ENCODE results near the gene DCTN1.

The DCTN1 gene

DNA sequence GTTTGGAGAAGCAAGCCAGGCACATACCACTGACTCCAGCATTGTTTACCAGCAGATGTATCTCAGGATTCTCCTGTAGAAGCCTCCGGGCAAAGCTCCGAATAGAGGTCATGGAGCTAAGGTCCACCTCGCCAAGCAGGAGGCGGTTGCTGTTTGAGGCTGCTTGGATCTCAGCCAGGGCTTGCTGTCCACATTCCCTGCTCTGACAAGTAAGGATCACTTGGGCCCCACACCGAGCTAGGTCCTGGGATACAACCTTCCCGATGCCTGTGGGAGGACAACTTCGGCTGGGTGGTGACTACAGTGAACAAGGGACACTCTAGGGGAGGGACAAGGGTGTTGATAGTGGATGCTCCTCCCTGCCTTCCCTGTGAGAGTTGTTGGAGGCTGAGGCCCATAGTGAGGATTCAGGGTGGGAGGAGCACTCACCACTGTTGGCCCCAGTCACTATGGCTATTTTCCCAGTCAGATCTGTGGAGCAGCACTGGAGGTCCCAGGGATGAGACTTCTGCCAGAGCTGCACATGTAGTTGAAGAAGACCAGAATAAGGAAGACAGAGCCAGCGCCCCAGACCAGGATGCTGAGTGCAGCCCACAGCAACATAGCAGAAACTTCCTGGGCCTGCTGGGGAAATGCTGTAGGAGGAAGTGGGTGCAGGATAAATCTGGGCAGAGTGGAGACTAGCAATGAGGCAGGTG is 33.0 kb upstream of the DCTN1 start:
- DNase-seq: no peak

DNA sequence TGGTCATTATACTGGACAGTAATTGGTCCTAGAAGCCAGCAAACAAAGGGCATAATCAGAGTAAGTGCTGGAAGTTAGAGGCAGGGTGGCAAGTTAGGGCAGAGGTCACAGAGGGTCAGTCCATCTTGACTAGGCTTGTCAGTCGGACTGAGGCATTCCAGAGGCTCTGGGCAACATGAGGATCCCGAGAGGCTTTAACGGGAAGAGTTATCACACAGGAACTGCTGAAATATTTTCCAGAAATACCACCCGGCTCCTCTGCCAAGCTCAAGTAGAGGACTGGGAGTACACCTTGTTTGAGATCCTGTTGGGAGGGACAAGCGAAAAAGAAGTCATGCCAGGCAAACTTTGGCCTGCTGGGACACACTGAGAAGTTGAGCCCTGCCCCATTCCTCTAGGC is 27.6 kb upstream of the DCTN1 start:
- no peak for DNase-seq

DNA sequence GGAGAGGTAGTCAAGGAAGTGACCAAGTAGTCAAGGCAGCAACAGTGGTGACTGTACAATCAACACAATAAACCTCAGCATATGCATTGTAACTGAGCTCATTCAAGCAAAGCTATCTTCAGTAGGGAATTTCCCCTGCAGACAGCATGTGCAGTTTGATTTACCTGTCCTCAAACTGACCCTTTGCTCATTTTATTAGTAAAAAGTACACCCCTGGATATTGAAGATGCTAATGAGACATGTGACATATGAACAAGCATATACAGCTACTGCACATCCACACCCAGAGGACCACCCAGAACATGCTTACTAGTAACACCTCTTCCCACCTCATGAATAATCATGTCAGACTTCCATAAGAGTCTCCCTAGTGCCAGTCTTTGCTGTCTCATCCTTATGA is 25.9 kb upstream of the DCTN1 start:
- no peak for DNase-seq

DNA sequence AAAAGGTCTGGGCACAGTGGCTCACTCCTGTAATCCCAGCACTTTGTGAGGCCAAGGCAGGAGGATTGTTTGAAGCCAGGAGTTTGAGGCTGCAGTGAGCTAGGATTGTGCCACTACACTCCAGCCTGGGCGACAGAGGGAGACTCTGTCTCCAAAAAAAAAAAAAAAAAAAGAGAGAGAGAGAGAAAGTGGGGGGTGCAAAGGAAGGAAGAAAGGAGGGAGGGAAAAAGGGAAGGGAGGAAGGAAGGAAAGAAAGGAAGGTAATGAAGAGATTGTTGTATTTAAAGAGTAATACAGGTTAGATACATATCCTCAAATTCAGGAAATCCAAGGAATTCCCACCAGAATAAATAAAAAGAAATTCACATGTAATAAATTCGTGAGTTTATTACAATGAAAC is 21.8 kb upstream of the DCTN1 start:
- DNase-seq: no peak

DNA sequence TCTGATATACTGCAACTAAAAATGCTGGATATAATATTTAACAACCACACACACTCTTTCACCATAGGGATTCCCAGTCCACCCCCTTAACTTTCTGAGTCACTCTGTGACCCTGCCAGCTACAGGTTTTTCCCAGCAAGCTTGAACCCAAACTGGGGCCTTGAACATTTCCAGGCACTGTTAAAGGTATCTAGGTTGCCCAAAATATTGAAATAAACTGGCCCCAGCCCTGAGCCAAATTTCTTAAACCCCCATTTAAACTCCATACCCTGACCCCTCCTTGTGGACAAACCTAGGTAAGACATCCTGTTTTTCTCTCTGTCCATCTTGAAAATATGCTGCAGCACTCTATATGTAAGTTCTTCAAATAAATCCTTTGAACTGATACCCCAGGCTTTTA is 19.7 kb upstream of the DCTN1 start:
- DNase-seq: no peak

DNA sequence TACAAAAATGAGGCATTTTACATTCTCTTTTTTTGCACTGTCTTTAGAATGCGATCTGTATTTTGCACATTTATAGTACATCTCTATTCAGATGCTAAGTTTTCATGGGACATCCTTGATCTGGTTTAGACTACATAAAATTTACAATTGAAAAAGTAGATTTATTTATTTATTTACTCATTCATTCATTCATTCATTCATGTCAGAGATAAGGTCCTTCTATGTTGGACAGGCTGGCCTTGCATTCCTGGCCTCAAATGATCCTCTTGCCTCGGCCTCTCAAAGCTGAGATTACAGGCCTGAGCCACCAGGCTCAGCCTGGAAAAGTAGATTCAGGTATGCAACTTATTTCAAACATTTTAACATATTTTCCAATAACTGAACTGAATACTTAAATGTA is 16.0 kb upstream of the DCTN1 start:
- DNase-seq: no peak

DNA sequence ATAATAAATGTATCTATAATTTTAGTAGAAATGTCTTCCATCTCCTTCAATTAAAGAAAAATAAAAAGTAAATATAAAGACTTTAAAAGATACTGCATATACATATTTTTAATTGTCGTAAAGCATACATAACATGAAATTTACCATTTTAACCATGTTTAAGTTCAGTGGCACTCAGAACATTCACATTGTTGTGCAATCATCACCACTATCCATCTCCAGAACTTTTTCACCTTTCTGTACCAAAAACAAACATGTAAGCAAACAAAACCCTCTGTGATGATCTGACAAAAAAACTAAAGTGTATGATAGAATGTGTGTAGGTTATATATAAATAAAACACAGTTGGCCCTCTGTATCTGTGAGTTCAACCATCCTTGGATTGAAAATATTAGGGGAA is 13.4 kb upstream of the DCTN1 start:
- no peak for DNase-seq

DNA sequence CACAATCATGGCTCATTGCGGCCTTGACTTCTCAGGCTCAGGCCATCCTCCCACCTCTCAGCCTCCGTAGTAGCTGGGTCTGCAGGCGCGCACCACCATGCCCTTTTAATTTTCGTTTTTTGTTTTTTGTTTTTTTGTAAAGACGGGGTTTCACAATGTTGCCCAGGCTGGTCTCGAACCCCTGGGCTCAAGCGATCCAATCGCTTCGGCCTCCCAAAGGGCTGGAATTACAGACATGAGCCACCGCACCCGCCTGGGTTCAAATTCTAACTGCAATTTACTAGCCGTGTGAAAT is 12.3 kb upstream of the DCTN1 start:
- DNase-seq: no peak

DNA sequence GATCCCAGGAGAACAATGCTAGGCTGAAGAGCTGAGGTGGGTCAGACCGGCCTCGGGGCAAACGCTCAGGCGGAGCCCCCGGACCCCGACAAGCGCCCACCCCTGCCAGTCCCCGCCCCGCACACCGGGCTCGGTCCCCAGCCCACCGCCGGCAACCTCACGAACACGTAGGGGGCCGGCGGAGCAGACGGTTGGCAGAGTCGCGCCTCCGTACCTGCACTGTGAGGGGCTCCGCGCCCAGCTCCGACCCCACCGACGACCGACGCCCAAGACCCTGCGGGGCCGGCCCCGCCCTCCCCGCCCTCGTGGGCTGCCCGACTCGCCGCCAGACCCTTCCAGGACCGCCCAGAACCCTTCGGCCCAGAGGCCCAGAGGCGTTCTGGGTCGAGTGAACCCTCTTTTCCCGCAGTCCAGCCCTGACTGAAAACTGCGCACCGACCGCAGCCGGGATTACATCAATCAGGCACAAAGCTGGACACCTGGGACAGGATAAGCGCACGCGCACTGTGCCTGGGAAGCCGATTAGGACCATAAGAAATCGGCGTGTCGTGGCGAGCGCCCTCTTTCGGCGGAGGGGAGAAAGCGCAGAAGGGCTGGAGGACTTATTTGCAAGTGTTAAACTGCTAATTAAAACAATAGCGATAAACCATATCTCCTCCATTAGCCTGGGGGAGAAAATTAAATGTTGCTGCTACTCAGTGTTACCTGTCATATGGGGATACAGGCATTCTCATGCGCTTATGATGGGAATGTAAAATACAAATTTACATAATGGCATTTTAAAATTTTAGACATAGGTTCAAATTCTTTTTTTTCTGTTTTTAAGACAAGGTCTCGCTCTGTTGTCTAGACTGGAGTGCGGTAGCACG is 11.7 kb upstream of the DCTN1 start:
- peak; percentile 97 for DNase-seq

DNA sequence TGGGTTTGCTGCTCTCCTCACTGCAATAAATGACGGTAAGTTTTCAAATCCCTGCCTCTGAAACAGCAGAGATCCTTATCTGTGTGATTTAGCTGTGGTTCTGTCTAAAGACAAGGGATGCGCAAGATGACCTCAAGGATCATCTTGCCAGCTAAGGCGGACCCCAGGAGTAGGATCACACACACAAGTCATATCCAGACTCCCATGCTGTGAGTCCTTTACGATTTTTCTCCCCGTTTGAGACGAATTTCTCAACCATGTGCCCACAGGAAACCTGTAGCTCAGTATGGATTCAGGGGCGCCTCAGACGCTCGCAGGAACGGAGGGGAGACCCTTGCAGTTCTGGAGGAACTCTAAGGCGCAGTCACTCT is 11.1 kb upstream of the DCTN1 start:
- DNase-seq: no peak

DNA sequence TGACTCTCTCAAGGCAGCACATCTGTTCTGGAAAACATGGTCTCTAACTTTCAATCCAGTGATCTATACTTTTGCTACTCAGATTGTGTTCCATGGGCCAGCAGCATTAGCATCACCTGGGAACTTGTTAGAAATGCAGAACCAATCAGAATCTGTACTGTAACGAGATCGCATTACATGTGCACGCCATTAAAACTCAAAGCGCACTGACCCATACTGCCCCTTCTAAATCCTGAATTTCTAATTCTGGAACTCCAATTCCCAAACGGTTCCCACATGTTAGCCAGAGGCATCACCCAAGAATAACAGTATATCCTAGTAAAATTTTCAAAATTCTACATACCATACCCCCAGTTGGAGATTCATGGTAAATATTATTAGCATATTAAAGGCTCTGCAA is 10.5 kb upstream of the DCTN1 start:
- DNase-seq: no peak

DNA sequence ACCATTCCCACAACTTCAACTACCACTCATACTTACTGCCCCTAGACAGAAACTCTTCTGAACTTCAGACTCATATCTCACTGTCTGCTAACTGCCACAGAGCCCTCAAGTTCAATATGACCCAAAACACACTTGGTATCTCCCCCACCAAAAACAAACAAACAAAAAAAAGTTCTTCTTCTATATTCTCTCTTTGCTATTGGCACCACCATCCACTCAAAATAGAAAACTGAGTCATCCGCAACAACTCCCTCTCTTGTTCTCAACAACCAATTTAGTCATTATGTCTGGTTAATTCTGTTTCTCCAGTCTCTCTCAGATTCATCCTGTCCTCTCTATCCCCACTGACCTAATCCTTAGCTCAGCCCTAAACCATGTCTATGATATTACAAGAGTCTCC is 7.2 kb upstream of the DCTN1 start:
- no peak for DNase-seq

DNA sequence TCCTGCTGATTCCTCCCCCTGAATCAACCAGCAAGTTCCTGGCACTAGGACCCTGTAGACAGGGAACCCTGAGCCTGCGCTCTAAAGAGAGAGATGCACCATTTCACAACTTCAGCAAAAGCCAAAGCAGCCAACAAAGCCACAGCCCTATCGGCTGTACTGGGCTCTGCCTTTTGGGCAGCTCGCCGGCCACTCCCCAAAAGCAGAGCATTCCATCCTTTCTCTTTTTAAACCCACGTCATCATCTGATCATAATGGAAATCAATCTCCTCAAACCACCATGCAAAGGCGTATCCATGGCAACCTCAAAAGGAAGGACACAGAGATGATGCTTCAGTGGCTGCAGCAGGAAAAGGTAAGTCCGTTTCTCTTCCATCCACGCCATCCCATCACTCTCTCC is 5.3 kb upstream of the DCTN1 start:
- no peak for DNase-seq

DNA sequence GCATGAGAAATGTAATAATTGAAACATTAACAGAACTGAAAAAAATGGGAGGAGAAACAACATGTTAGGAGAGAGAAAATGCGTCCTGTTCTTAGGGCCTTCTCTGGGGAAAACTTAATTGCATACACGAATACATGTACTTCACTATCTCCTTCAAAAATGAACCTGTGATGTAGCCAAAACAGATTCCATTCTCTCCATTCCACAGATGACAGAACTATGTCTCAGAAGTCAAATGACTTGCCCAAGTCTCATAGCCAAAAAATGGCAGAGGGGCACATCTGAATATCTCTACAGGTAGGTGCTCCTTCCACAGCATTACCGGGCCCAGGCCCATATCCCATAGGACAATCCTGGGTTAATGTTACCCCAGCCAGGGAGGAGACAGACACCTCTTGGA is 3.9 kb upstream of the DCTN1 start:
- no peak for DNase-seq

DNA sequence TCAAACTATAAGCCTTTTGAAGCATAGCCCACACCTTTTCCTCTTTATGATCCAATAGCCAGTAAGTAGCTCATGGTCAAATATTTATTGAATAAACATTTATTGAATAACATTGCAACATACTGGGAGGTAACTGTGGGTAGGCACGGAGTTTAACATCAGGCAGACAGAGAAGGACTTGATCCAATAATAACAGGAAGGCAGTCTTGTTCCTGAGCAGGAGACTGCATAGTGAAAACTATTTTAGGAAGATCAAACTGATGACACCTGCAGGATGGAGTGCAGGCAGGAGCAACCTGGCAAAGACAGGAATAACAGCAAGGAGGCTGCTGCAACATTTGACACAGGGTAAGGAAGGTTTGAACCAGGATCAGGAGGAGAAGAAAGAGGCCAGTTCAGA is 3.1 kb upstream of the DCTN1 start:
- no peak for DNase-seq

DNA sequence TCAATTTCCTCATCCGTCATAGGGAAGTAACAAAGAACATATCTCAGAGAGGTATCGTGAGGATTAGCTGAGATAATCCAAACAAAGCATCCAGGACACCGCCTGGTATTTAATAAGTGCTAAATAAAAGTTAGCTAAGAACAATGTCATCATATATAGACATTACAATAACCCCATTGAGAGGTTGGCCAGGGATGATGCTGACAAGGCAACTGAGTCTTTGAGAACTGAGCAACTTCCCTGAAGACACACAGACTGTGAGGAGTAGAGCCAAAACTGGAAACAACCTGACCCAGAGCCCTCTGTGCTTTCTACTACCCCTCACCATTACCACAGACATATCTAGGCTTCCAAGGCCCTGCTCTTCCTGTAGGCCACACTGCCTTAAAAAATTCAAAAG is 1.6 kb upstream of the DCTN1 start:
- DNase-seq: no peak

DNA sequence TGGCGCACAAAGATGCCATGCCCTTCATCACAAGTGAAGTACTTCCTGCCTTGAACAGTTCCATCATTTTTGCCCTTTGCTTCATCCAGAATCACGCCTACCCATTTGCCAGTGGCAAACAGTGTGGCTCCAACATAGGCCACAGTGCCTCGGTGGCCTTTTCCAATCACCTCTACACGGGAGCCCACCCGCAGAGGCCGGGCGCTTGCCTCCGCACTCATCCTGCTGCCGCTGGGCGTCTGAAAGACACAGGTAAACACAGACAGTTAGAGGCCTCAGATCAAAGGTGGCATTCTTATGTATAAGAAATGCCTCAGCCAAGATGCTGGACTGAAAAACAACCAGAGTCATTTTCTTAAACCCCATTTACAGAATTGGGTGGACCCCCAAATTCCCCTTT is 2.1 kb downstream of the DCTN1 start:
- DNase-seq: no peak

DNA sequence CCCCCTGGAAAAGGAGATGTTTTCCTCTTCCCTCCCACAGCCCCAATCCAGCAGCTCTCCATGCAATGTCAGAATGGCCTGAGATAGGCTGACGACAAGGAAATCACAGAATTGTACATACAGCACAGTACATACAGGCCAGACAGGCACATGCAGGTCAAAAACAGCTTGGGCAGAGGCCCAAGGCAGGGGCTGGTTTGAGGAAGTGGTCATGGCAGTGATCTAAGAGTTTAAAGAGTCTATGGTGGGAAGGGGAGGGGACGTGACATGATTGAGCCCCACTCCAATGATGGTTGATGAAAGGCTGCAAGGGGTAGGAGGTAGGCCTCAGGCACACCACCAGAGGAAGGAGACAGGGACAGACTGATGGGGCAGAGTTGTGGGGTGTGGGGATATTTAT is 4.3 kb downstream of the DCTN1 start:
- no peak for DNase-seq

DNA sequence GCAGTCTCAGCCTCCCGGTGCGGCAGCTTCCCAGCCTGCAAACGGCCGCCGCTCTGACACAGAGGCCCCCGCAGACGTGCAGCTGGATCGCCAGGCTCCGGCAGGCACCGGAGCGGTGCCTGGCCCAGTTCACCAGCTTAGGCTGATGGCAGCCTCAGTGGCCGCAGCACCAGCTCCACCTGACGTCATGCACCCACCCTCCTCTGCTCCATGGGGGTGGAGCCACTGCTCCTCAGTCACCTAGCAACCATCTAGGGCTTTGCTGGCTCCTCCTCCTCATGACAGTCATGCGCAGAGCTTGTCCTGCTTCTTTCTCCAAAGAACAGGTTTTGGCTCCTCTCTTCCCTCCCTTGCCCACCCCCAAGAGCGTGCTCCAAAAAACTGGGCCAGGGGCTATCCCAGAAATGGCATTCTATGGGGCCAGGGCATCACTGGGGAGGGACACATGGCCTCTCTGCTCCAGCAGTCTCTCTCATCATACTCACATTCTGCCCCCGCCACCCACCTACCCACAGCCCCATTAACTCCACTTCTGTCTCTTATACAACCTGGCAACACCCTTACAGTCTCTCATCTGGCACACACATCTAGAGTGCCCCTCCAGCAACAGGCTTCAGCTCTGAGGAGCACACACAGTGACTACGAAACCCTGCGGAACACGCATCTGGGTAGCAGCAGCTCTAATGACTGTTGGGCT is 5.5 kb downstream of the DCTN1 start:
- DNase-seq: no peak

DNA sequence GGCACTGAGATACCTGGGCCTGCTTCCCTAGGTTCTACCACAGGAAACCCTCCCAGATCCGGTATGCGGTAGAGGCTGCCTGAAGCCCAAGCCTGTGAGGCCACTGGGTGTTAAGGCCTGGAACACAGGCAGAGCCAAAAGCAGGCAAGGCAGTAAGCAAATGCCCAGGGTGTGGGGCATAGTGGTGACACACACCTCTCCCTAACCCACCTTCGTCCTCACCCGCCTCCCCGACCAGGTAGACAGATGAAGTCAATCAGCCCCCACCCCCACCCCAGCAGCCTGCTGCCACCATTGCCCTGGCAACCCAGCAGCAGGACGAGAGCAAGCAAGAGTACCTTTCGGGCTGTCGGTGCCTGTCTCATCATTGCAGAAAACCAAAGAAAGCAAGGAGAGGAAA is 6.1 kb downstream of the DCTN1 start:
- DNase-seq: no peak

DNA sequence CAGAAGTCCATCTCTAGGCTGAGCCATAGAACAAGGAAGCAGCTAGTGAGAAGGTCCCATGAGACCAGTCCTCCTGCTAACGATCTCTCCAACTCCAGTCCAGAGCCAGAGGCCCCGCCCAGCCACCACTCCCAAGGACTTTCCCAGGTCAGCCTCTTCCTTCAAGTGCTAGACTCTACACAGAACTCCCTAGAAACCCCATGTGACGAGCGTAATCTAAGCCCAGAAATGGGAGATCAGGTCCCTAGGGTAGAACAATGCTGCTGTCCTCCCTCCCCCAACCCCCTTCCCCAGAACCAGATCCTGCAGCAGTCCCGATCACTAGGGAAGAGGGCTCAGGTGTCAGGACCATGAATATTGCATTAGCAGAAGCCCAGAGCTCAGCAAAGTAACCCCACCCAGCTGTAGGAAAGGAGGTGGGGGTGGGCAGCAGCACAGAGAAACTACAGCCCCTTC is 6.9 kb downstream of the DCTN1 start:
- DNase-seq: no peak

DNA sequence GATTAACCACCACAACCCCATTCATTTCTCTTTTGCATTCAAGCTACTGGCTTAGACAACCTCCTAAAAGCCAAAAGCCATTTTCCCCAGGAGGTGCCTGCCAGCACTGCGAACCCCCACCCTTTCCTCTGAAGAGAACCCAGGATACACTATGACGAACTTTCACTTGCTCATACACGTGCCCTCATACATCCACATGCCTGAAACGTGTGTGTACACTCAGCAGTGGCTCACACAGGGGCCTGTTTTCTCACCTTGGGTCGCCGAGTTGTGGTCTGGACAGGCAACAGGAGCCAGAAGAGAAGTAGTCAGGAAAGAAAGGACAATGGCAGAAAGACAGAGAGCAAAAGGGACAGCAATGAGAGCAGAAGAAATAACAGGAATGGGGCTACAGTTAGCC is 7.4 kb downstream of the DCTN1 start:
- DNase-seq: no peak

DNA sequence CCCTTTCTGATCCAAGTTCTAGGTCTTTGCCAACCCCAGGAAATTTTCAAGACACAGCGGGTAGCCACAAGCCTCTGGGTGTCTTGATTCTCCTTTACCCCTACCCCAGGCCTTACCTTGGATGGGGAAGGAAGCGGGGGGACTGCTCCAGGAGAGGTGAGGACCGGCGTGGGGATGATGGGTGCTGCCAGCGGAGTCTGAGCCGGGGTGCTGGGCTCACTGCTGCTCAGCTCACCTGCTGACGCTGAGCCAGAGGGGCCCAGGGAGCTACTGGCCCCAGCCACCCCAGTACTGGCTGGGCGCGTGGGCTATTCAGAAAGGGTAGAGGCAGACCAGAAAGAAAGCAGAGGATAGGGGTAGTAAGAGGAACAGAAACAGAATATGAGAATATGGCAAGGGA is 8.7 kb downstream of the DCTN1 start:
- DNase-seq: no peak

DNA sequence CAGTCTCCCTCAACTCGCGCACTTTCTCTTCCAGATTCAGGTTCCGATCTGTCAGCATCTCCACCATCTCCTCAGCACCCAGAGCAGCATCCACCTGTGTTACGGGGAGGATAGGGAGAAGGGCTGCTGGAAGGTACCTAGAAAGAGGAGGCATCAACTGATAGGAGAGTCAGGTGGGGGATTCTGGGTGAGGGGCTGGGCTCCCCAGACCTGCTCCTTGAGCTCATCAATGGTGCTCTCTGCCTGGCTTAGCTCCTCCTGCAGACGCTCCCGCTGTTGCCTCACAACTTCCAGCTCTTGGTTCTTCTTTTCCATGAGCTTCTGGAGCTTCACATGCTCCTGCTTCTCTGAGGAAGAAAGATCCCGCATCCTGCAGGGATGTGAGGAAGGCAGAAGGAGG is 10.1 kb downstream of the DCTN1 start:
- no peak for DNase-seq

Measured in stimulated activated CD8-positive, alpha-beta memory T cell treated with anti-CD3 and anti-CD28 coated beads, Interleukin-4, amount 100 ng/mL, for 48 hours (primary cell).